ENCODE data around the gene EFEMP1.

DNA sequence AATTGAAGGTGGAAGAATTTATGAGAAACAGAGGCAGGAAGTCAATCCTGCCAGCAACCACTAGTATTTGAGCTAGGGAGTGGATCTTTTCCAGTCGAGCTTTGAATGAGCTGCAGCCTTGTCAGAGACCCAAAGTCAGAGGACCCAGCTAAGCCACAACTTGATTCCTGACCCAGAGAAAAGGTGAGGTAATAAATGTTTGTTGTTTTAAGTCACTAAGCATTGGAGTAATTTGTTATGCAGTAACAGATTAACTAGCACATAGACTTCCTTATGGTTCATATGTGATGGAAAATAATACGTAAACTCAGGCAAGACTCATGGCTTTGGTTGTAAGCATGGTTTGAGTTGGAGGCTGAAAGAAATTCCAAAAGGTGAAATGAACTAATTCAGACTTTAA, 21.6 kb downstream of the EFEMP1 start:
- TF ChIP-seq CTCF (IDR thresholded peaks at IDR 0.05; ENCODE audit: low read depth, low read length, missing input control) (no peak), EGR1 (IDR thresholded peaks at IDR 0.05; ENCODE audit: low read depth in 2 of 2) (no peak), ATF3 (IDR thresholded peaks at IDR 0.05) (no peak), SP1 (IDR thresholded peaks at IDR 0.05) (no peak), ZBTB33 (IDR thresholded peaks at IDR 0.05) (no peak), RAD21 (IDR thresholded peaks at IDR 0.05) (no peak), TAF1 (conservative IDR thresholded peaks at IDR 0.05) (no peak)
- TF ChIP-seq, protein P1, sequence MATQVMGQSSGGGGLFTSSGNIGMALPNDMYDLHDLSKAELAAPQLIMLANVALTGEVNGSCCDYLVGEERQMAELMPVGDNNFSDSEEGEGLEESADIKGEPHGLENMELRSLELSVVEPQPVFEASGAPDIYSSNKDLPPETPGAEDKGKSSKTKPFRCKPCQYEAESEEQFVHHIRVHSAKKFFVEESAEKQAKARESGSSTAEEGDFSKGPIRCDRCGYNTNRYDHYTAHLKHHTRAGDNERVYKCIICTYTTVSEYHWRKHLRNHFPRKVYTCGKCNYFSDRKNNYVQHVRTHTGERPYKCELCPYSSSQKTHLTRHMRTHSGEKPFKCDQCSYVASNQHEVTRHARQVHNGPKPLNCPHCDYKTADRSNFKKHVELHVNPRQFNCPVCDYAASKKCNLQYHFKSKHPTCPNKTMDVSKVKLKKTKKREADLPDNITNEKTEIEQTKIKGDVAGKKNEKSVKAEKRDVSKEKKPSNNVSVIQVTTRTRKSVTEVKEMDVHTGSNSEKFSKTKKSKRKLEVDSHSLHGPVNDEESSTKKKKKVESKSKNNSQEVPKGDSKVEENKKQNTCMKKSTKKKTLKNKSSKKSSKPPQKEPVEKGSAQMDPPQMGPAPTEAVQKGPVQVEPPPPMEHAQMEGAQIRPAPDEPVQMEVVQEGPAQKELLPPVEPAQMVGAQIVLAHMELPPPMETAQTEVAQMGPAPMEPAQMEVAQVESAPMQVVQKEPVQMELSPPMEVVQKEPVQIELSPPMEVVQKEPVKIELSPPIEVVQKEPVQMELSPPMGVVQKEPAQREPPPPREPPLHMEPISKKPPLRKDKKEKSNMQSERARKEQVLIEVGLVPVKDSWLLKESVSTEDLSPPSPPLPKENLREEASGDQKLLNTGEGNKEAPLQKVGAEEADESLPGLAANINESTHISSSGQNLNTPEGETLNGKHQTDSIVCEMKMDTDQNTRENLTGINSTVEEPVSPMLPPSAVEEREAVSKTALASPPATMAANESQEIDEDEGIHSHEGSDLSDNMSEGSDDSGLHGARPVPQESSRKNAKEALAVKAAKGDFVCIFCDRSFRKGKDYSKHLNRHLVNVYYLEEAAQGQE (IDR thresholded peaks at IDR 0.05) = no peak
